H1 (cell line): Measurements from ENCODE around the gene PTTG1IP. TPM values are rescaled to one million over a fixed set of nuclear protein-coding genes. Genes with fewer than 3 reads are reported as not detected.

Experiments used
- CTCF ChIA-PET: fragments of 300-600 bp; sonication (Branson Sonifier 250); formaldehyde crosslinking; loops from one replicate; lab custom pipeline; 2021; ENCODE audit not compliant: partially characterized antibody; lab: Charles Lee
- POLR2A ChIA-PET: fragments of 300-600 bp; sonication (Branson Sonifier 250); formaldehyde crosslinking; loops from one replicate; lab custom pipeline; 2021; ENCODE audit warnings: inconsistent platforms; ENCODE audit not compliant: partially characterized antibody; lab: Charles Lee
- DNase-seq, 2 experiments: peaks; one replicate each; pipeline versions ENCODE4 v3.0.0 to v3.0.0-alpha.2; 2010 to 2022; ENCODE audit warnings: low spot score in 2 of 2, low read depth in 1 of 2, mixed read lengths in 1 of 2
- FAIRE-seq: peaks from 2 replicates; lab custom pipeline; 2011; peaks lifted over from hg19 to GRCh38; lab: Jason Lieb, UNC
- H2AFZ ChIP-seq: 2 replicates; pipeline ENCODE4 v1.8.1; 2012; ENCODE audit warnings: low read length, inconsistent platforms
- H2AK5ac ChIP-seq: 2 replicates; pipeline ENCODE4 v1.6.1; 2013; ENCODE audit warnings: low read depth, low read length
- H2BK120ac ChIP-seq: replicated peaks from 2 replicates; pipeline ENCODE3; 2013; ENCODE audit warnings: low read depth, low read length, inconsistent platforms
- H2BK12ac ChIP-seq: 2 replicates; pipeline ENCODE4 v1.6.1; 2013; ENCODE audit warnings: low read depth, low read length
- H2BK15ac ChIP-seq: 2 replicates; pipeline ENCODE4 v1.6.1; 2013; ENCODE audit warnings: low read length
- H2BK20ac ChIP-seq: 2 replicates; pipeline ENCODE4 v1.6.1; 2013; ENCODE audit warnings: low read length
- H2BK5ac ChIP-seq: 2 replicates; pipeline ENCODE4 v1.6.1; 2013; ENCODE audit warnings: low read depth, low read length
- H3K14ac ChIP-seq: 2 replicates; pipeline ENCODE4 v1.6.1; 2013; ENCODE audit warnings: inconsistent platforms; ENCODE audit not compliant: insufficient read length
- H3K18ac ChIP-seq: 2 replicates; pipeline ENCODE4 v1.6.1; 2013; ENCODE audit warnings: low read length; ENCODE audit errors: extremely low read depth
- H3K23ac ChIP-seq: 2 replicates; pipeline ENCODE4 v1.6.1; 2013; ENCODE audit warnings: inconsistent platforms; ENCODE audit not compliant: insufficient read length
- H3K23me2 ChIP-seq: 2 replicates; pipeline ENCODE4 v1.6.1; 2013; ENCODE audit warnings: low read depth, low read length
- H3K27ac ChIP-seq: 2 replicates; pipeline ENCODE4 v1.6.1; 2011; ENCODE audit warnings: low read depth, low read length, inconsistent platforms
- H3K27me3 ChIP-seq, 4 experiments: replicated peaks in 1 of 4; 1 replicate in 1 of 4; 2 replicates in 3 of 4; pipeline versions ENCODE4 v1.6.1 to v1.8.1; 2011 to 2013; ENCODE audit warnings: low read length in 3 of 4, mild to moderate bottlenecking in 3 of 4, inconsistent platforms in 2 of 4, mixed read lengths in 2 of 4, moderate library complexity in 1 of 4; ENCODE audit not compliant: control insufficient read depth in 3 of 4, insufficient read depth in 3 of 4; ENCODE audit errors: extremely low read depth in 1 of 4
- H3K36me3 ChIP-seq, 4 experiments: 2 replicates each; pipeline versions ENCODE4 v1.6.1 to v1.8.1; 2011 to 2013; ENCODE audit warnings: mild to moderate bottlenecking in 4 of 4, low read length in 3 of 4, moderate library complexity in 2 of 4, control low read depth in 1 of 4, inconsistent platforms in 1 of 4; ENCODE audit not compliant: insufficient read depth in 4 of 4, control insufficient read depth in 2 of 4
- H3K4ac ChIP-seq: replicated peaks from 2 replicates; pipeline ENCODE3; 2013; ENCODE audit warnings: low read length, low read depth, mixed read lengths, inconsistent platforms; ENCODE audit not compliant: insufficient read length
- H3K4me1 ChIP-seq, 4 experiments: replicated peaks in 1 of 4; 1 replicate in 1 of 4; 2 replicates in 3 of 4; pipeline versions ENCODE4 v1.6.1 to v1.8.1; 2011 to 2013; ENCODE audit warnings: low read length in 3 of 4, inconsistent platforms in 2 of 4, mixed read lengths in 1 of 4; ENCODE audit not compliant: insufficient read depth in 4 of 4, control insufficient read depth in 3 of 4
- H3K4me2 ChIP-seq, 2 experiments: 2 replicates each; pipeline versions ENCODE4 v1.6.1 to v1.8.1; 2011 to 2013; ENCODE audit warnings: low read depth in 2 of 2, low read length in 2 of 2, control low read depth in 1 of 2, inconsistent platforms in 1 of 2, mild to moderate bottlenecking in 1 of 2; ENCODE audit not compliant: insufficient read depth in 1 of 2
- H3K4me3 ChIP-seq, 4 experiments: fragments of 200-600, 300-600 bp in 1 of 4; sonication (generic), shearing (Covaris generic), sonication (Bioruptor Twin) in 1 of 4; 2 replicates each; pipeline versions ENCODE4 v1.5.1 to v1.8.1; 2011 to 2016; ENCODE audit warnings: low read length in 4 of 4, low read depth in 3 of 4, control low read depth in 2 of 4, inconsistent platforms in 2 of 4, mild to moderate bottlenecking in 2 of 4, mixed read lengths in 1 of 4, moderate library complexity in 1 of 4; ENCODE audit not compliant: insufficient read depth in 2 of 4; ENCODE audit errors: extremely low read depth in 1 of 4
- H3K56ac ChIP-seq: replicated peaks from 2 replicates; pipeline ENCODE3; 2013; ENCODE audit warnings: low read depth, mild to moderate bottlenecking, mixed read lengths, low read length, inconsistent platforms; ENCODE audit not compliant: insufficient read length
- H3K79me1 ChIP-seq: 2 replicates; pipeline ENCODE4 v1.6.1; 2013; ENCODE audit warnings: low read depth, low read length, control low read depth
- H3K79me2 ChIP-seq, 2 experiments: 2 replicates each; pipeline versions ENCODE4 v1.6.1 to v1.8.1; 2012 to 2013; ENCODE audit warnings: low read length in 2 of 2, mild to moderate bottlenecking in 2 of 2, inconsistent platforms in 1 of 2; ENCODE audit not compliant: insufficient read depth in 2 of 2, control insufficient read depth in 1 of 2
- H3K9ac ChIP-seq, 4 experiments: replicated peaks in 1 of 4; 1 replicate in 1 of 4; 2 replicates in 3 of 4; pipeline versions ENCODE4 v1.6.1 to v1.8.1; 2011 to 2013; ENCODE audit warnings: low read depth in 3 of 4, low read length in 3 of 4, control low read depth in 2 of 4, mild to moderate bottlenecking in 2 of 4, moderate library complexity in 2 of 4, inconsistent platforms in 1 of 4; ENCODE audit errors: extremely low read depth in 1 of 4
- H3K9me3 ChIP-seq, 2 experiments: 2 replicates each; pipeline versions ENCODE4 v1.6.1 to v1.8.1; 2012 to 2013; ENCODE audit warnings: mild to moderate bottlenecking in 2 of 2, moderate library complexity in 2 of 2, control low read depth in 1 of 2, inconsistent platforms in 1 of 2, low read depth in 1 of 2, low read length in 1 of 2, mixed read lengths in 1 of 2; ENCODE audit not compliant: insufficient read depth in 2 of 2
- H4K20me1 ChIP-seq, 2 experiments: replicated peaks in 1 of 2; 2 replicates each; pipeline versions ENCODE3 to v1.8.1; 2011 to 2013; ENCODE audit warnings: inconsistent platforms in 2 of 2, low read length in 2 of 2, mild to moderate bottlenecking in 1 of 2; ENCODE audit not compliant: insufficient read depth in 2 of 2, control insufficient read depth in 1 of 2
- H4K5ac ChIP-seq: 2 replicates; pipeline ENCODE4 v1.6.1; 2013; ENCODE audit warnings: low read length, low read depth, mixed read lengths, inconsistent platforms; ENCODE audit not compliant: insufficient read length
- H4K8ac ChIP-seq: 2 replicates; pipeline ENCODE4 v1.8.0; 2013; ENCODE audit warnings: mild to moderate bottlenecking, moderate library complexity, low read length, inconsistent platforms; ENCODE audit not compliant: insufficient read depth; ENCODE audit errors: extremely low read depth
- H4K91ac ChIP-seq: replicated peaks from 2 replicates; pipeline ENCODE3; 2013; ENCODE audit warnings: low read length, mixed read lengths, inconsistent platforms; ENCODE audit not compliant: insufficient read length
- MAFK ChIP-seq: IDR thresholded peaks from 2 replicates; pipeline ENCODE4 v1.6.1; 2012; ENCODE audit warnings: low read depth, mild to moderate bottlenecking, improper control_type of control experiment, low read length
- POLR2A ChIP-seq, 2 experiments: IDR thresholded peaks; 1 replicate in 1 of 2; 2 replicates in 1 of 2; pipeline ENCODE4 v1.6.1; 2011; ENCODE audit warnings: low read depth in 2 of 2, low read length in 2 of 2, mild to moderate bottlenecking in 2 of 2; ENCODE audit errors: control extremely low read depth in 1 of 2
- SP4 ChIP-seq: IDR thresholded peaks from 2 replicates; pipeline ENCODE4 v1.6.1; 2012; ENCODE audit warnings: low read length, inconsistent platforms
- WGBS, 2 experiments: shearing (Covaris generic) in 1 of 2; methylation state at CpG; one replicate each; pipeline versions ENCODE4 v1.1.6 to v1.1.7; 2013 to 2015; ENCODE audit warnings: low lambda C conversion rate in 2 of 2, mixed read lengths in 2 of 2, inconsistent platforms in 1 of 2, low coverage in 1 of 2, missing lambda C conversion rate in 1 of 2; ENCODE audit not compliant: insufficient replicate concordance in 2 of 2, insufficient coverage in 1 of 2, insufficient read length in 1 of 2; ENCODE audit errors: extremely low coverage in 1 of 2, missing lambda C conversion rate in 1 of 2; 5-methylcytosine and 5-hydroxymethylcytosine counted together
- polyA plus RNA-seq, 7 experiments: library from polyadenylated mRNA; depleted of rRNA in 3 of 7; stranded (reverse) in 5 of 7; unstranded in 2 of 7; fragments of >200 nt in 5 of 7; fragments of 200-250 nt in 2 of 7; gene quantifications; 1 replicate in 5 of 7; 2 replicates in 1 of 7; 4 replicates in 1 of 7; pipeline versions ENCODE4 v1.2.1 to v1.2.3, GENCODE V29; 2011 to 2013; ENCODE audit warnings: missing spikeins in 2 of 7, mixed read lengths in 2 of 7
- total RNA-seq: library from RNA; stranded (reverse); fragmentation: NEBNext Ultra II Directional; extraction: Animal tissue kit (Norgen Biotek cat#: 25700); gene quantifications from 2 replicates; pipeline ENCODE4 v1.2.1, GENCODE V29; 2021

The PTTG1IP gene
- total and polyA plus RNA-seq, 2 of the 8 experiments (the other 6 are each of a cell fraction or from before 2014, with no cell fraction given), result 90.8 to 130 TPM

DNA sequence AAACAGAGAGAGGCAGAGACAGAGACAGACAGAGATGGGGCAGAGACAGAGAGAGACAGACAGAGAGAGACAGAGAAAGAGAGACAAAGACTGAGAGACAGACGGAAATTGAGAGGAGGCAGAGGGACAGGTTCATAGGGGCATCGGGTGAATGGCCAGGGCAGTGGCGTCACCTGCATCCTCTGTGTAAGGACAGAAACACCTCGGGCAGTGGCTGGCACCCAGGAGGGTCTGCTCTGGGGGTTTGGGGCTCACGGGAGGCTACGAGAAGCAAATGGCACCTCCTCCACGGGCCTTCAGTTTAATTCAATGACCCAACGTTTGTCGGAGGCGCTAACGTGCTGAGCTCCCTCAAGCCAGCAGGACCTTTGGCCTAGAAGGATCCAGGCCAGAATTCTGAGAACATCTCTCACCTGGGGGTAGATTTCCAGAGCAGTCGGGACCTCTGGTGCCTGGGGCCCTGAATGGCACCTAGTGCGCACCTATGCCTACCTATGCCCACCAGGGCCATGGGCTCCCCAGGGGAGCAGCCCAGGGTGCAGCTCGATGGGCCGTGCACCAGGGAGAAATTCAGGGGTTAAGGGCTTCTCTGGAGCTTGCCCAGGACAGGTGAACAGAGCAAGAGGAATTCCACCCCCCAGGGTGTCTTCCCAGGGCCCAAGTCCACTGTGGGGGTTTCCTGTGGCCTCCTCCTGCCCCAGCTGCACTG lies 20.6 kb upstream of the PTTG1IP start:
- Histone ChIP-seq H4K91ac (no peak overlapping the region), H3K9ac (no peak overlapping the region), H3K4me1 (peaks cover 0 to 4% (median 2%) of the 10 kb centered on the region in 4 experiments; a peak in 2 of 7 replicates), H3K14ac (no peak overlapping the region), H3K23ac (no peak overlapping the region), H3K79me1 (no peaks in the 10 kb centered on the region), H3K9me3 (no peaks in the 10 kb centered on the region), H3K18ac (no peak overlapping the region), H3K23me2 (no peaks in the 10 kb centered on the region), H3K56ac (no peak overlapping the region), H3K36me3 (no peaks in the 10 kb centered on the region), H4K5ac (no peak overlapping the region), H2BK5ac (no peak overlapping the region), H2BK15ac (no peak overlapping the region), H3K27me3 (no peaks in the 10 kb centered on the region; a peak in 1 of 7 replicates), H3K4me2 (no peak overlapping the region), H2BK12ac (no peak overlapping the region), H2BK20ac (no peak overlapping the region), H3K4ac (no peak overlapping the region), H3K27ac (no peak overlapping the region), H4K8ac (no peak overlapping the region), H2AFZ (no peak overlapping the region), H2BK120ac (no peak overlapping the region), H3K4me3 (no peak overlapping the region), H2AK5ac (no peak overlapping the region), H3K79me2 (no peaks in the 10 kb centered on the region), H4K20me1 (peaks cover 0 to 4% of the 10 kb centered on the region in 2 experiments)
- CTCF ChIA-PET, result interaction anchor here (0.7 to 4.8 kb wide), 20 partner anchors 11 to 225 kb away, joined by 3 to 43 read pairs (median 4); partner anchors contain the start of gene PTTG1IP
- no peak for DNase-seq
- 92% methylated on average over 15 of the region's 15 CpGs; no CpG with 5 or more reads in 1 of the 2 experiments for WGBS, 2 experiments
- POLR2A ChIA-PET, result no interaction called here
- FAIRE-seq, result no peak
- TF ChIP-seq POLR2A (IDR thresholded peaks at IDR 0.05; ENCODE audit: control extremely low read depth in 1 of 2, low read depth in 2 of 2, low read length in 2 of 2), result no peak
- no peak for TF ChIP-seq MAFK
- no peak for TF ChIP-seq SP4
